KBM-7 (cell line): ENCODE data around the gene SHCBP1L.

Experiments used
- DNase-seq: peaks from one replicate; pipeline ENCODE4 v3.0.0-alpha.2; 2015
- in situ Hi-C: fragments of 300-500 bp; cut with MboI; formaldehyde crosslinking; loops from 2 replicates; pipeline ENCODE4 v1.14.3; 2020; ENCODE audit warnings: low sequenced_read_pairs, low pct_unique_long_range_greater_than_20kb, mixed read lengths

The SHCBP1L gene

DNA sequence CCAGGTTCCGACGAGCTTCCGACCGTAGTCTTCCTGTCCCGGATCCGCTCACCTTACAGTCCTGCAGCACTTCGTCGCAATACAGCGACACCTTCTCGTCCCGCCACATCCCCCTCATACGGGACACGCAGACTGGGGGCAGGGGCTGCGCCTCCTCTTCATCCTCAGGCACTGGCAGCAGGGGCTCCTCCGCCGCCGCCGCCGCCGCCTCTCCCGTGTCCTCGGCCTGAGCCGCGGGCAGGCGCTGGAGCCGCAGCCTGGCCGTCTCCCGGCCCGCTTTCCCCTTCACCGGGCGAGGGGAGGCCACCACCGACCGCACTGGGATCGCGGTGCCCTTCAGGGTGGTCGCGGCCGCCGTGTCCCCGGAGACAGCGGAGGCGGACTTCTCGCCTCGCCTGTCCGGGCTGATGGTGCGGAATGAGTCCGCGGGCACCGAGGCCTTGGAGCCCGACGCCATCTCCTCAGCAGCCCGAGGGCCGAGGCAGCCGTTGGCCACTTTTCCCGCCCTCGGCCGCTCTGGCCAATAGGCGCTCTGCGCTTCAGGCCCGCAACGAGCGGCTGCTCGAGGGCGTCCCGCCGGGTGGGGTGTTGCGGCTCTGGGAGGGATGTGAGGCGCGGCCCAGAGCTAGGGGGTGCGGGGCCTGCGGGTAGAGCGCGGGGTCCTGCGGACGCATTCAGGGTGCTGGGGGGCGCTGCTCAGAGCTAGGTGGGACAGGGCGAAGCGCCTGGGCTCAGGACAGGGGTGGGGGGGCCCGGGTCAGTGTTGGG lies at the start of gene SHCBP1L:
TSS of gene SHCBP1L (minus strand) at position 490 of the 768 bp plus-strand sequence. CDS start at position 457, 33 bp downstream.
- no peak for DNase-seq
- in situ Hi-C loops = loop anchor here (25.0 kb wide), 1 partner anchor 284 kb away; no protein-coding TSS in a partner anchor

DNA sequence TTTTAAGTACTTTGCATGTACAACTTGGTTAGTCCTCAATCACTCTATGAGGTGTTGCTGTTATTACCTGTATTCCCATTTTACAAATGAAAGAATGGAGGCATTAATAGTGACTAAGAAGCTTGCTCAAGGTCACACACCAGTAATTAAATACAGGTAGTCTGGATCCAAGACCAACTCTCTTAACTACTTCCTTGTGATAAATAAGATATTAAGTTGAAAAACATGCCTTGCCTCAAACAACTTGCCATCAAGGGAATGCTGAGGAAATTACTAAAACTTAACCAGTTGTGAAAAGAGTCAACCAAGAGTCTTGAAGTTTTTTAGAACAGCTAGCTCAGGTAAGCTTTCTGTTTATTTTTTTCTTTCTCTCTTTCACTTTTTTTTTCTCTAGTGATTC lies 49.3 kb upstream of the SHCBP1L start:
- DNase-seq = no peak
- in situ Hi-C loops = no loop called here

DNA sequence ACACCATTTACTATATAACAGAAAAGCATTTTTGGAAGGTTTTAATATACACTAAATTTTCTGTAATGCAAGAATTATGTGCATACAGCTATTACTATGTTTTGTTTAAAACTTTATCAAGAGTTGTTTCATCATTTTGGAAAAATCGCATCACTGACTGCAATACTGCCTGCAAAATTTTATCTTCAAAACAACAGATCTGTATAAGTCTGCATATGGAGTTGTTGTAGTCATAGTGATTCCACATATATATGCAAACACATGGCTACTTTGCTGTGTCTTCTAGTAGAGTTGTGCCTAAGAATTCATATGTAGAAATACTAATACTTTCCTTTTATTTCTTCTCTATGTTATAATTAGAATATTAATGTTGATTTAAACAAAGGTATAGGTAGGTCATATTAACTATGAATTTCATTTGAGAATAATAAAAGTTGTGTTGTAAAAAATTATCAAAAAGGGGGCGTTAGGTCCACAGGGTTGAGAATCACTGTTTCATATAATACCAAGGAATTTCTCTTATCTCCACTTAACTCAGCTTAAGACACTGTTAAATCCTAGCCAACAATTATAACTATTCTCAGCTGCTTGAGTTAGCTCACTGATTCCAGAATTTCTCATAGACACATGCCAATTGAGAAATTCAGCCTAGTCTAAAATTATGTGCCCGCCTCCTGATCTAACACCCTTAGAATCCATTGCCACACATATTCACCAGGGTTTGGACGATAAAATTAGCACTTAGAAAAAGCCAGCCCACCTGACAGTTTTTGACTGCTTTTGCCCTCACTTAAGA lies 47.4 kb upstream of the SHCBP1L start:
- no peak for DNase-seq

DNA sequence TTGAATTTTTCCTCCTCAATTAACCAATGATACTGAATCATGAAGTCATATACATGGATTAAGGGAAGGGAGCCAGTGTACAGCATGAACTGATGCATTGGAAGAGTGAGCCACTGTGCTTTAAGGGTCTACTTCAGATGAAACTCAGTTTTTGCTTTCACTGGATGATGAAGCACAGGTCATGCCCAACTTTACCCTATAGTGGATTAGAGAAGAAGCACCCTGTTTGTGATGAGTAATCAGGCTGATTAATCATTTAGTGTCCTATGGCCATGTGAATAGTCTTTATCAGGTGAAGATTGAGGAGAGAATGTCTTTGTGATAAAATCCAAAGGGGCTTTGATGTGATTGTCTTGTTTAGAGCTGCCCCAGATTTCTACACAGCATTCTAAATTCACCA lies 45.5 kb upstream of the SHCBP1L start:
- in situ Hi-C loops = no loop called here
- no peak for DNase-seq

More for the DNA sequence above, 47.4 kb upstream of the SHCBP1L start:
- in situ Hi-C loops = no loop called here

DNA sequence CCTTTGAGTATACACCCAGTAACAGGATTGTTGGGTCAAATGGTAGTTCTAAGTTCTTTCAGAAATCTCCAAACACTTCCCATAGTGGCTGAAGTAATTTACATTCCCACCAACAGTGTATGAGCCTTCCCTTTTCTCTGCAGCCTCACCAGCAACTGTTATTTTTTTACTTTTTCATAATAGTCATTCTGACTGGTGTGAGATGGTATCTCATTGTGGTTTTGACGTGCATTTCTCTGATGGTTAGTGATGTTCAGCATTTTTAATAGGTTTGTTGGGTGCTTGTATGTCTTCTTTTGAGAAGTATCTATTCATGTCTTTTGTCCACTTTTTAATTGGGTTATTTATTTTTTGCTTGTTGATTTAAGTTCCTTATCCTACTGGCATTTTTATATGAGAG lies 43.9 kb upstream of the SHCBP1L start:
- in situ Hi-C loops = no loop called here
- peak; percentile 15 for DNase-seq

DNA sequence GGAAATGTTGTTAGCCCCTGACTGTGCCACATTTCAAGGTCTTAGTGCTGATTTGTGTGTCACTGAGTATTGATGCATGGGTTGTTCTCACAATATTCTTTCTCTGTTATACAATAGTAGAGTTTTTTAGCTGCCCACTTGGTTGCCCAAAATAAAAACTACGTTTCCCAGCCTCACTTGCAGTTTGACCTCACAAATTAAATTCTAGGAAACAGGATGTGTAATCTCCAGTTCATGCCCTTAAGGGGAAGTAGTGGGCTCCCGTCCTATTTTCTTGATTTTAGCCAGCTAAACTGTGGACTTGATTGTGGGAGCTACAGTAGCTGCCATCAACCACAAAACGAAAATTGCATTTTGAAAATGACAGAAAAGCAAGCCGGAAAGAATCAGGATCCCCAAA lies 42.9 kb upstream of the SHCBP1L start:
- peak; percentile 60 for DNase-seq
- in situ Hi-C loops = no loop called here

DNA sequence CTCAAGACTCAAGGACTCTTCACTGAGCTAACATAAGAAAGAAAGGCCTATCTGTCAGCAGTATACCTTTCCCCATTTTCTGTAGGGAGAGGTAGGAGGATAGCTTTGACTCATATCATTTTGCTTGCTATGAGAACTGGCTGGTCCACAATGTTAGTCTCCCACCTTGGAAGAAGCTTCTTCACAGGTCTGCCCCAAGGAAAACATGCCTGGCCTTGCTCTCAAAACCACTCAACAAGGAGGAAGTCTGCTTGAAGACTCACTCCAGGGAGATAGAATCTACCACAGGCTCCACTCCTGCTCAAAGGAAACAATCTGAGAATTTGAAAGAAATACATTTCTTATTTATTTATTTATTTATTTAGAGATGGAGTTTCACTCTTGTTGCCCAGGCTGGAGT lies 40.8 kb upstream of the SHCBP1L start:
- in situ Hi-C loops = no loop called here
- peak; percentile 8 for DNase-seq

DNA sequence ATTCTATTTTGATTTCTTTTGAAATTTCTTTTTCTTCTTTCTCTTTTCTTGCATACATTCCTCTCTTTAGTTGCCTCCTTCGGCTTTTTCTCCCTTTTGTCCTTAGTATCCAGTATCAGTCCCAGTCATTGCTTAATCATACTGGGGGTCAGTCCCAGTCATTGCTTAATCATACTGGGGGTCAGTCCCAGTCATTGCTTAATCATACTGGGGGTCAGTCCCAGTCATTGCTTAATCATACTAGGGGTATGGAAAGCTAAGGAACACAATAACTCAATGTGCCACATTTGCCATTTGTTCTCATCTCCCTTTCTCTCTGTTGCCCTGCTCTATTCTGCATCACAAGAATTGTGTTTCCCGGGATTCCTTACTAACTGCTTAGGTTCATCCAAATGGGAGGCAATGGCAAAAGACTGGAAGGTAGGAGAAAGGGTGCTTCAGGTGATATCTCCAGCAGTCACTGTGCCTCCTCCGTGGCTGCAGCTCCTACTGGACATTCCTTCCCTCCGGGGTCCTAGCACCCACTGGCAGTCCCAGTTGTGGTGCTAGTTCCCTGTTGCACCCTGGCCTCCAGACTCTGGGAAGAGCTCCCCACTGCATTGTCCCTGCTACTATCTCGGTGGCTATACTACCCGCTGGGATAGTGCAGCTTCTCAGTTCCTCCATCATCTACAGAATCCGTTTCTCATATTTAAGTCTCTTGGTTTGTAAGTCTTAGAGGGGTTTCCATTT lies 37.6 kb upstream of the SHCBP1L start:
- no peak for DNase-seq
- in situ Hi-C loops = no loop called here

DNA sequence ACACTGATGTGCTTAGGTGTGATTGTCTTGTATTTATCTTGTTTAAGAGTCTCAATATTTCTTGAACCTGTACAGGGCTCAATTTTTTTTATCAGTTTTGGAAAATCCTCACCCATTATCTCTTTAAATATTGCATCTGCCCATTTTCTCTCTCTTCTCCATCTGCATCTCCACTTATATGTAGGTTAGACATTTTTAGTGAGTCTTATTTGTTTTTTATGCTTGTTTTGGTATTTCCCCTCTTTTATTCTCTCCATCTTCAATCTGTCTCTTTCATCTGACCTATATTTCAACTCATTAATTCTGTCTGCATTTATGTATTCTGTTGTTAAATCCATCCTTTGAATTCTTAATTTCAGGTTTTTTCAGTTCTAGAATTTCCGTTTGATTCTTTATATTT lies 32.9 kb upstream of the SHCBP1L start:
- in situ Hi-C loops = no loop called here
- DNase-seq = no peak

DNA sequence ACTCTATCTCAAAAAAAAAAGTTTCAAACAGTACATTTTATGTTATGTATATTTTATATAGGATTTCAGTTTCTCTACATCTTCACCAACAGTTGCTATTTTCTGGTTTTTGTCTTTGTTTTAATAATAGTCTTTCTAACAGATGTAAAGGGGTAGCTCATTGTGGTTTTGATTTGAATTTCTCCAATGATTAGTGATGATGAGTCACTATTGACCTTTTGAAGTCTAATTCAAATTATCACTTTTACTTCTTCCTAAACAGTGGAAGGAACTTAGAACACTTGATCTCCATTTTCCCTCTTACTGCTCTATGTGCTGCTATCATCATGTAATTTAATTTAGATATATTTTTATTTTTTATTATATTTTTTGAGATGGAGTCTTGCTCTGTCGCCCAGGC lies 31.7 kb upstream of the SHCBP1L start:
- in situ Hi-C loops = no loop called here
- DNase-seq = no peak

DNA sequence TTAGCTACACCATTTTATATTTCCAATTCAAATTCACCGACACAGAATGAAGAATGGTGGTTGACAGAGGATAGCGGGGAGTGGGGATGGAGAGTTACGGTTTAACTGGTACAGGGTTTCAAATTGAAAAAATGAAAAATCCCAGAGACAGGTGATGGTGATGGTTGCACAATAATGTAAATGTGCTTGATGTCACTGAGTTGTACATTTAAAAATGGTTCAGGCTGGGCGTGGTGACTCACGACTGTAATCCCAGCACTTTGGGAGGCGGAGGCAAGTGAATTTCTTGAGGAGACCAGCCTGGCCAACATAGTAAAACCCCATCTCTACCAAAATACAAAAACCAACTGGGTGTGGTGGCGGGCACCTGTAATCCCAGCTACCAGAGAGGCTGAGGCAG lies 31.2 kb upstream of the SHCBP1L start:
- in situ Hi-C loops = no loop called here
- no peak for DNase-seq

DNA sequence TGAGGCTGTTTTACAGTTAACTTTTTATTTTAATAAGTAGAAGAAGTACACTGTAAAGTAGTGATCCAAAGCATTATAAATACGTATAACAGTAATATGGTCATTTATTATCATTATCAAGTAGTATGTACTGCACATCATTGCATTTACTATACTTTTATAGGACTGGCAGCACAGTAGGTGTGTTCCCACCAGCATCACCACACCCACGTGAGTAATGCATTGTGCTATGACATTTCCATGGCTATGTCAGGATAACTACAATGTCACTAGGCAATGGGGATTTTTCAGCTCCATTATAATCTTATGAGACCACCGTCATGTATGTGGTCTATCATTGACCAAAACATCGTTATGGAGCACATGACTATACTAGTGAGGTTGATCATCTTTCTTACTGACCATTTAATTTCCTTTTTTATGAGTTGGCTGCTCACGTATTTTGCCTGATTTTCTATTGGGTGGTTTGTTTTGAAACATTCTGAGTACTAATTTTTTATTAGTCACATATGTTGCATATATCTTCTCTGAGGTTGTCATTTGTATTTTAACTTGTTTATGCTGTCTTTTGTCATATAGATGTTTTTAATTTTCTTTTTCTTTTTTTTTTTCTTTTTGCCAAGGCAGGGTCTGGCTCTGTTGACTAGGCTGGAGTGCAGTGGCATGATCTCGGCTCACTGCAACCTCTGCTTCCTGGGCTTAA lies 25.3 kb upstream of the SHCBP1L start:
- in situ Hi-C loops = no loop called here
- no peak for DNase-seq

DNA sequence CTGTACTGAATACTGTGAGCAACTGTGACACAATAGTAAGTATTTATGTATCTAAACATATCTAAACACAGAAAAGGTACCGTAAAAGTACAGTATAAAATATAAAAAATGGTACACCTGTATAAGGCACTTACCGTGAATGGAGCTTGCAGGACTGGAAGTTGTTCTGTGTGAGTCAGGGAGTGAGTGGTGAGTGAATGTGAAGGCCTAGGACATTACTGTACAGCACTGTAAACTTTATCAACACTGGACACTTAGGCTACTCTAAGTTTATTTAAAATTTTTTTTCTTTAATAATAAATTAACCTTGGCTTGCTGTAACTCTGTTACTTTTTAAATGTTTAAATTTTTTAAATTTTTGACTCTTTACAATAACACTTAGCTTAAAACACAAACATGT lies 24.5 kb upstream of the SHCBP1L start:
- DNase-seq = no peak
- in situ Hi-C loops = no loop called here

DNA sequence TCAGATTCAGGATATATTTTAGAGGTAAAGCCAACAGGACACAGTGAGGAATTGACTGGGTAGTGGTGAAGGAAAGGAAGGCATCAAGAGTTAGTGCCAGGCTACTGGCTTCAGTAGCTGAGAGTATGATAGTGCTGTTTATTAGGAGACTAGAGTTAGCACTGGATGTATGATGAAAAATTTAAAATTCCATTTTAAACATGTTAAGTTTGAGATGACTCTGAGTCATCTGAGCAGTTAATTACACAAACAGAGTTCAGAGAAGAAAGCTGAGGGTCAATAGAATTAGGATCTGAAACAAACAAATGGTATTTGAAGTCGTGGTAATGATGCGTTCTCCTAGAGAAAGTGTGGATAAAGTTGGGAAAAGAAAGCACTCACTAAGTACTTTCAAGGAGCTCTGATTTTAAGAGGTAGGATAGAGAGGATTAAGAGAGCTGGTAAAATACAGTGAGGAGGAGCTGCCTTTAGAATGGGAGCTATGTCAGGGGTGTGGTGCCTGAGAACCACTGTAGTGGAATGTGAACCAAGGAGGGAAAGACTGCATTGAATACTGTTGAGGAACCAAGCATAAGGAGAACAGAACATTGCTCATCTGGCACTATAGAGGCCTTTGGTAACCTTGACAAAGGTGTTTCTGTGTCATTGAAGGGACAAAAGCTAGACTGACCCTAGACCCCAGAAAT lies 21.7 kb upstream of the SHCBP1L start:
- in situ Hi-C loops = loop anchor here (25.0 kb wide), 1 partner anchor 263 kb away; no protein-coding TSS in a partner anchor
- no peak for DNase-seq

DNA sequence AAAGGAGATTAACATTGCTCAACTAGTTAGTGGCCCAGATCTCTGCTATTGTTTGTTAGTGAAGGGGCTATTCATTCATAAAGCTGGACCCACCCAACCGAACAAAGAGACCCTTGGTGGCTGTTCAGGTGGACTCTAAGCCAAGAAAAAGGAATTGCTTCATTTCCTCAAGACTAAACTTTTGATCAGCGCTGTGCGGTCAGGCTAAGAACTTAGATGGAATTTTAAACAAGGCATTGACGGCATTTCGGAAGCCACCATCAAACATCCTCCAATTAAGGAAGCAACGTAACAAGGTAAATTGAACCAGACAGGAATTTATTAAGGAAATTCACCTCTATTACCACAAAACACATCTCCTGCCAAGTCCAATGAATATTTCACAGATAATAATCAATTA lies 19.9 kb upstream of the SHCBP1L start:
- in situ Hi-C loops = loop anchor here (25.0 kb wide), 1 partner anchor 264 kb away; no protein-coding TSS in a partner anchor
- DNase-seq = no peak

DNA sequence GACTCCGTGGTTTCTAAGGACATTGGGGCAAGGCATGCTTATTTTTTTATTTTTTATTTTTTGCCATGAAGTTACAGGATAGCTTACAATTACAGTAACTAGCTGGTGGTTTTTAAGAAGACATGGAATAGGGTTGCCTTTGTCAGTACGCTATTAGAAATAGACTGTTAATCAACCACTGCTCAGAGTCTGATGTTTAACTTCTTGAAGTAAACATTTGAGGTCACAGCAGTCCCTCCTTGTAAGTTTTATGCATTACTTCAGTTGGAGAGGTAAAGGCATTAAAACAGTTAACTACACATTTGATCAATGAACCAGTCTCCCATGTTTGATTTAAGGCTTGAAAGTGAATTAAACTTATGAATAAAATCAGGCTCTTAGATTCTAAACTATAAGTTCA lies 19.3 kb upstream of the SHCBP1L start:
- DNase-seq = no peak
- in situ Hi-C loops = loop anchor here (25.0 kb wide), 1 partner anchor 265 kb away; no protein-coding TSS in a partner anchor

DNA sequence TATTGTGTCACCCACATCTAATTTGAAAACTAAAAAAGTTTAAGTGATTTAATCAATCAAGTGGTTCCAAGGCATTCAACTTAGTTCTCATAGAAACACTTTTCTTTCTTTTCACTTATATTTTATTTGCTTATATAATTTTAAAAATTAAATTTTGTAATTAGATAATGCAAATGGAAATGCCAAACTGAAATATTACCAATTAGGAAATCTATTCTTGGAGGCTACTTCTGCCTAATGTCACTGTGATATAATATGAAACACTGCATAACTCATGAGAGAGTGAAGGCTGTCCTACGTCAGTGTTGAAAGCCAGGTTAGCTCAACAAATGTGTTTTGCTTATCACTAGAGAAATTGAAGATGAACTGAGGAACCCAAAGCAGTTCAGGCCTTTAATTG lies 18.3 kb upstream of the SHCBP1L start:
- no peak for DNase-seq
- in situ Hi-C loops = loop anchor here (25.0 kb wide), 1 partner anchor 266 kb away; no protein-coding TSS in a partner anchor
